NCI-H460 (cell line): ENCODE data around the gene PGC. TPM values are rescaled to one million over a fixed set of nuclear protein-coding genes. Genes with fewer than 3 reads are reported as not detected.

Source experiments
- DNase-seq: peaks from one replicate; pipeline ENCODE4 v3.0.0-alpha.2; 2016; ENCODE audit warnings: low read depth; ENCODE audit errors: extremely low read depth
- total RNA-seq: library from RNA; depleted of rRNA; stranded (reverse); fragments of >200 nt; shearing (Covaris generic); gene quantifications from 2 replicates; pipeline ENCODE4 v1.2.3, GENCODE V29; 2014

Gene PGC
- total RNA-seq, 1 experiment from 2014 or later: not detected

DNA sequence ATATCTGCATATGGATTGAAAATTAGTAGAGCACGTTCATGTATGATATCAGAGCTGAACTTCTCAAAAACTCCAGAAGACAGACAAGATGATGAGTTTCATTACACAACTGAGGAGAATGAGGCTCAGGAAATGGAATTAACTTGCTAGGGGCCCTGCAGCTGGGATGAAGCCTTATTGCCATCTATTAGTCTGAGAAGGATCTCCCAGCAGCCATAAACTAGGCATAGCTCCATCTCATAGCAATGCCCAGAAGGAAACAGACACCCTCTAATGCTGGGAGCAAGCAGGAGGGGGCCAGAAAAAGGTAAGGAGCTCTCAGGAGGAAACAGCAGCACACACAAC lies 29.8 kb downstream of the PGC start:
- no peak for DNase-seq

DNA sequence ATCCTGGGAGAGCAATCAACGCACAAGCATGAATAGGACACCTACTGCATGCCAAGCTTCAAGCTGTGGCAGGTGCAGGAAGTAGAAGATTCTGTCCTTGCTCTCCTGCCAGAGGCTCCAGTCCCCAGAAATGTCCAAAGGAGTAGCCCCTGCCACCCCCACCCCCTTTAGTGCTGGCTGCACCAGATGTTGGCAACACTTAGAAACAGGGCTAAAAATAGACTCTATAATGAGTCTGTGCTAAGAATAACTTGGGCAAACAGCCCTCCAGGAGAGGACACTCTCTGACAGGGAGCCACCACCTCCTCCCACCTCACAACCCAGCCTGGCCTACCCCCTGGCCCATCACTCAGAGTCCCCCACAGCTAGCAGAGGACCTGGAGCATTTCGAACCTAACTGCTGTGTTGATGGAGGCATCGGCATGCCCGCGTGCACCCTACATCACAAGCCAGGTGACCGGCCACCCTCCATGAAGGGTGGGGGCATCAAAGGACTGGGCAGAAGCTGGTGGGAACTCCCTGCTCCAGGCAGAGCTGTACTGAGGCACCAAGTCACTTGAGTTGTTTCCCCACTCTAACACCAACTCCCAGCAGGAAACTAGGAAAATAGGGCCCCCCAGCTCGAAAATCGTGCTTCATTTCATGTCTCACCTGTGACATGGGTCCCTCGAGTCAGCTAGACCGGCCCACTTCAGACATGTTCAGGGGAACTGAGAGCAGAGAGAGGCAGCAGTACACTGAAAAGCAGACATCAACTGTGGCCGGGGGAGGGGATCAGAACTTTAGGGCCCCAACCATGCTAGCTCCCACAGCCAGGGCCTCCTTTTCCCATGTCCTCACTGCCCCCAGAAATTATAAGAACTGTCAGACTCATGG lies 30.4 kb downstream of the PGC start:
- DNase-seq: no peak

DNA sequence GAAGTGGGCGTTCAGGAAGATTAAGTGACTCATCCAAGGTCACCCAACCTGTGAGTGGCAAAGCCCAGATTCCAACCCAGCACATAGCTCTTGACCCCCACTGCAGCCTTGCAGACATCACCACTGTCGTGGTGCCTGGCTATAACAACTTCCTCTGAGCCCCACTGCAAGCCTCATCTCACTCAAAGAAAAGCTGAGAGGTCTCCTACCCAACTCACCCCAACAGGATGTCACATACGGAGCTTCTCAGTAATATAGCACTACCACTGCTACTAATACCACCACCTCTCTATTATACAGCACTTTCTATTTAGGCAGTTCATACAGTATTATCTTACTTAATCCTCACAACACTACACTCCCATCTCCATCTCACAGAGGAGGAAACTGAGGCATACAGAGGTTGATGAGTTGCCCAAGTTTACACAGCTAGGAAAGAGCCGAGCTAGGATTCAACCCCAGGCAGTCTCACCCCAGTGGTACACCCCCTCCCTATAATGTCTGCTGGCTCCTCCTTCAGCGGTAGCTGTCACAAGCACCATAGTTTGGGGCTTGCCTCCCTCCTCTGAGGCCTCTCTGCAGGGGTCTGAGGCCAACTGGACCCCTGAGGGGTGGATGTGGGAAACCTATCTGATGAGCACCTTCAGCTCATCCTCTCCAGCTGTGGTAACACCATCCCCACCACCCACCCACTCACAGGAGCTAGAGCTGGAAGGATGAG lies 31.2 kb downstream of the PGC start:
- DNase-seq: no peak

DNA sequence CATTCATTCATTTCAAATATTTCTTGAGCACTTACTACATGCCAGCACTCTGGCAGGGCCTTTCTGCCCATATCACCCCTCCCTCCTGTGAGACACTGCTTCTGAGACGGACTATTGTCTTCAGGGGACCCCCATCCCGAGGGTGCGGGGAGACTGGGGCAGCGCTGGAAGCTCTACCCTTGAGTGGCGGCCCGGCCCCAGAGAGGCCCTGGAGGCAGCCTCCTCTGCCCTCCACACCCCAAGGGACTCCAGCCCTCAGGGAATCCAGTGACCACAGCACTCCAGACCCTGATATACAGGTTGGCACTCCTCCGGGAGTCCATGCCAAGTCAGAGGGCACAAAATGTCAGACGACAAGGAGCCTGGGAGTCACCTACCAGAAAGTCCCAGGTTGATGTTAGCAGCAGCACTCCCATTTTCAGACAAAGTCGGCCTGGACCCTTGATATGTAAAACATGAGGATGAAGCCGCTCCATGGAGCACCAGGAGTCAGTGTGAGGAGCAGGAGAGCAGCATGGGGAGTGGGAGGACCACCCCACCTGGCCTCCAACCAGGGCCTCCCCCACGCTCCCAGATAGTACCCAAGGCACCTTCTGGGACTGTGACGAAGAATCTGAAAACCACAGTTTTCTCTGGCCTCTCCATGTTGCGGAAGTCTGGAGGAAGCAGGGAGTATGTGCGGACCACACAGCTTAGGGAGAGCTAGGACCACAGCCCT lies 32.5 kb downstream of the PGC start:
- no peak for DNase-seq

DNA sequence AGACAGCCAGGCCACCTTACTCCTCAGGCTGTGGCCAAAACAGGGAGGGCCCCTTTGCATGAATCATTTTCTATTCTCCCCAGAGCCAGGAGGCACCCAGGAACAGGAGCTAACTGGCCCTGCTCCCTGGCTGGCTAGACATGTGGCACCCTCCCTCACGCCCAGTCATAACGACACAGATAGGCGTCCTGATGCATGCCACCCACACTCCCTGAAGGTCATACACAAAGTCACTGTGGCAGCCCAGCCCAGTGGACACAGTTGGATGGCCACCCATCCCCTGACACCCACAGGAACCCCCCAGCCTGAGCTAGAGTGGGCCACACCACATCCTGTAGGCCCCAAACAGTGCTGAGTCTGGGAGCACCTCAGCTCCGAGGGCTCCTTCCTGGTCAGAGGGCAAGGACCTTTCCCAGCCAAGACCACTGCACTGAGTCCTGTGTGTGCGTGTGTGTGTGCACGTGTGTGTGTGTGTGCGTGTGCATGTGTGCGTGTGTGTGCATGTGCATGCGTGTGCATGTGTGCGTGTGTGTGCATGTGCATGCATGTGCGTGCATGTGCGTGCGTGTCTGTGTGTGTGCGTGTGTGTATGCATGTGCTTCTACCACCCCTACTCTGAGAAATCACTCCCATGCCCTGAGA lies 33.4 kb downstream of the PGC start:
- DNase-seq: no peak

DNA sequence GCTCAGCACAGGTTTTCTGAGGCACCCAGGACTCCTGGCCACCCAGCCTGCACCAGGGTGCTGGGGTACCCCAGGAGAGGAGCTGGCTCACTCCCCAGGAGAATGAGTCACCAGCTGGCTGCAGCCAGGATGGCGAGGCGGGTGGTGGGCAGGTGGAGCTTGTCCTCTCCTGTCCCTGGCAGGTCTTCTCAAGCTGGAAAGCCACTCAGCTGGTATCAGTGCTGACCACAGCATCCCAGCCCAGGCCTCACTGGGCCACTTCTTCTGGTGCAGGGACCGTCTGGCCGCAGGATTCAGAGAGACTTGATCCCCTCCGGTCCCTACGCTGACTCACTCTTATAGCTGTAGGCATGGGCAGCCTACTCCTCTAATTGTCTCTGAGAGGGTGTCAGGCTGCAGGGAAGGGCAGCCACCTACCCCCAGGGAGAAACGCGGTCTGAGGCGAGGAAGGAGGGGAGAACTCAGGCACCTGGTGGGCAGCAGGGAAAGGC lies 34.0 kb downstream of the PGC start:
- no peak for DNase-seq

DNA sequence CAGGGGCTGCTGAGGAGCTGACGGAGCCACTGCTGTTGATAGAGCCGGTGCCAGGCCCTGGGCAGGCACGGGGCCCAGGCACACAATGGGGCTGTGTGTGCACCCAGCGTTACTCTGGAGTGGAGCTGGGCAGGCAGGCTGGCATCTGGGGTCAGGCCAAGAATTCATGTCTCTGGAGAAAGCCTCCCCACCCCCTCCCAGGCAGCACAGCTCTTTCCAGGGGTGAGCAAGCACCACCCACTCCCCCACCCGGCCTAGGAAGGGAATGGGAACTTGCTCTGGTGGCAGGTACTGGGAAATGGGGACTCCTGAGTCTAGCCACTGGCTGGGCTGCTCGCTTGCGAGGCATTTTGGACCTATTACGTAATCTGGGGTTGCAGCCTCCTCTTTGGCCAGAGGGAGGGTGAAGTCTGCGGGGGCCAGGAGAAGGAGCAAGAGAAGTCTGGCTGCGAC lies 34.5 kb downstream of the PGC start:
- no peak for DNase-seq

DNA sequence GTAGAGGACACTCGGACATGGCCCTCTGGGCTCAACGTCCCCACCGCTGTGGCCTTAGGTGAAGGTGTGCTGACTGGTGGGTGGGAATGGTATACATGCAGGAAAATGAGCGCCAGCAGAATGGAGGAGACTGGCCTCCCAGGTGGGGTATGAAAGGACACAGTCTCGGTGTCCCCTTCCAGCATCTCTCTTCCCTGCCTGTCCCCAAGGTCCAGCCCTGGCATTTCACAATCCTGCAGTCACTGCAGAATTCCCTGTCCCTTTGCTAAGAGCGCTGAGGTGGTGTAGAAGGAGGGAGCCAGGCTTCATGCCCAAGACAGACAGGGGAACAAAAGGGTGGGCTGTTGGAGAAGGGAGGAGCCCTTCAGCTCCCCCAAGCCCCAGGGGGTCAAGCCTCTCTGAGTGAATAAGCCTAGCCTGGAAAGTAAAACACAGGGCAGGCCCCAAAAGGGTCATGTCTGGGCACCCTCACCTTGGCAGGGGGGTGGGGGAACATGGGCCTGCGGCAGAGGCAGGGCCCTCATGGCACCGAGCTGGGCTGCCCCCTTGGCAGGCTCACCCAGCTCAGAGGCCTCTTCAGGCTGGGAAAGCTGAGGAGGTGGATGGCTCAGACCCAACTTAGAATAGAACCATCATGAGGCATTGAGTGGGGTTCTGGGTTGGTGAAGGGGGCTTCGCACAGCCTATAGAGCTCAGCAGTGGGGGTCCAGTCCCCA lies 35.7 kb downstream of the PGC start:
- DNase-seq: no peak

DNA sequence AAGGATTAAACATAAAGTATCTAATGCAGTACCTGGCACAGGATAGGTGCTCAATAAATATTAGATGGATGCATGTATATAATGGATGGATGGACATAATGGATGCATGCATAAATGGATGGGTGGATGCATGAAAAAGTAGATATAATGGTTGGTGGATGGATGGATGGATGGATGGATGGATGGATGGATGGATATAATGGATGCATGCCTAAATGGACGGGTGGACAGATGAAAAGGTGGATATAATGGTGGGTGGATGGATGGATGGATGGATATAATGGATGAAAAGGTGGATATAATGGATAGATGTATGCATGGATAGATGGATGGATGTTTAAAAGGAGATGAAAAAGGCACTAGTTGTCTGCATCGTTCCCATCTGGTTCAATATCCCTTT lies 37.8 kb downstream of the PGC start:
- DNase-seq: no peak

DNA sequence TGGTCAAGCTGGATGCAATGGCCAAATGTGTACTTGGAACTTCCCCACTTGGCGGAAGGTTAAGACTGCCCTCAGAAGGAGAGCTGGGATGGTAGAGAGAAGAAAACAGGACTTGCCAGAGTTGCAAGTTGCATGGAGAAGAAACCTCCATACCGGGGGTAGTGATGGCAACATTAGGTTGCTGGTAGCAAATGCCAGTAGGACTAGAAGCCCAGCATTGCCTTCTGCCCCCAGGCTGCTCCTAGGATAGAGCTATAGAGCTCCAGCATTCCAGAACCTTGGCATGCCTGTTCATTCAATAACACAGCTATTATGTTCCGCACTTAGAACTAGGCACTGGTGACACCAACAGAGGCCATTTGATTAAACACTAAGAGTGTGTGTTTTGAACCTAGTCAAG lies 38.3 kb downstream of the PGC start:
- DNase-seq: no peak

DNA sequence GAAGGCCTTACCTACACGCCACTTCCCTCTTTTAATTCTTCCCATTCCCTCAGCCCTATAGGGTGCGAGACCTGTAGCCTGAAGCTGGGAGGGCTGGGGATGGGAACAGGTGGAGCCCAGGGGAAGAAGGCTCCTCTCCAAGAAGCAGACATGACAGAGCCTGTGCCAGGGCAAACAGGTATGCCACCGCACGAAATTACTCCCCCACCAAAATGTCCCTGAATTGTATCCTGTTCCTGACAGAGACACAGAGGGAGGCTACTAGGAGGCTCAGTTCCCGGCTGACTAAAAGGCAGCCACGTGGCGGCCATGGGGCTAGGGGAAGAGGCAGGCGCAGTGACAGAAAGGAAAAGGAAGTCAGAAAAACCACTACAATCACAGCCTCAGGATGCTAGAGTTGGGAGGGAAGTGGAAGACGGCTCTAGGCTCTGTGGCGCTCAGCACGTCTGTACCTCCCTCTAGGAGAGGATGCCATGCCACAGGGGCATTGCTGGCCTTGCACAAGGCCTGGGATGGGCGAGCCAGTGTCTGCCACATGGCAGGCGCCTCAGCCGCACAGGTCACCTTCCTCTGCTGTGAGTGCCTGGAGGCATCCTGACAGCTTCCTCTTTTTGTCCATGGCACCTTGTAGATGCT lies 39.5 kb downstream of the PGC start:
- no peak for DNase-seq

DNA sequence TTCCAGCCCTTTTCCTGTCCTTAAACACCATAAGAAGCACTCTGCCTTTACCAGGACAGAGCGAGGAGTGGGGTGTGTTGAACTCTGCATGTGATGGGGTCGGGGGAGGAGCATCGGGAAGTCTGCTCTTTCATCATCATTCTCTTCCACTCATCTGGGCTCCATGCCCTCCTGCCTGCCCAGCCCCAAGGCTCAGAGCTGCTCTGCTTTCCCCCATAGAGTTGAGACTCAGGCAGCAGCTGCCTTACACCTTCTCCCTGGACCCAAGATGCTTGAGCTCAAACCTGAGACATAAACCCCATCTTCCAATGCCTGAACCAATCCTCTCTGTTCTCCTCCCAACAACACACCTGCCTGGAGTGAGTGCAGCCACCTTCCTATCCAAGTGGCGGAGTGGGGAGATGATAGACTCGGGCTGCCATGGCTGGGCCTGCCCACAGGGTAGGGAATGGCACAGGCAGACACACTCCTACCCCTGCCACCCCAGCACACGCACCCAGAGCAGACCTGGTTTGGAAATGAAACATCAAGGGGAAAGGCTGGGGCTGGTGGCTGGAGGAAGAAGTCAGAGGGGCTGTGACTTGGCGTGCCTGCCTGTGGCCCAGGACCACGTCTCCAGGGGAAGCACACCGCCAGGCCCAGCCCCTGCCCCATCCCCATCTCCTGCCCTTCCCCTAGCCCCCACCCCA lies 40.2 kb downstream of the PGC start:
- DNase-seq: no peak

DNA sequence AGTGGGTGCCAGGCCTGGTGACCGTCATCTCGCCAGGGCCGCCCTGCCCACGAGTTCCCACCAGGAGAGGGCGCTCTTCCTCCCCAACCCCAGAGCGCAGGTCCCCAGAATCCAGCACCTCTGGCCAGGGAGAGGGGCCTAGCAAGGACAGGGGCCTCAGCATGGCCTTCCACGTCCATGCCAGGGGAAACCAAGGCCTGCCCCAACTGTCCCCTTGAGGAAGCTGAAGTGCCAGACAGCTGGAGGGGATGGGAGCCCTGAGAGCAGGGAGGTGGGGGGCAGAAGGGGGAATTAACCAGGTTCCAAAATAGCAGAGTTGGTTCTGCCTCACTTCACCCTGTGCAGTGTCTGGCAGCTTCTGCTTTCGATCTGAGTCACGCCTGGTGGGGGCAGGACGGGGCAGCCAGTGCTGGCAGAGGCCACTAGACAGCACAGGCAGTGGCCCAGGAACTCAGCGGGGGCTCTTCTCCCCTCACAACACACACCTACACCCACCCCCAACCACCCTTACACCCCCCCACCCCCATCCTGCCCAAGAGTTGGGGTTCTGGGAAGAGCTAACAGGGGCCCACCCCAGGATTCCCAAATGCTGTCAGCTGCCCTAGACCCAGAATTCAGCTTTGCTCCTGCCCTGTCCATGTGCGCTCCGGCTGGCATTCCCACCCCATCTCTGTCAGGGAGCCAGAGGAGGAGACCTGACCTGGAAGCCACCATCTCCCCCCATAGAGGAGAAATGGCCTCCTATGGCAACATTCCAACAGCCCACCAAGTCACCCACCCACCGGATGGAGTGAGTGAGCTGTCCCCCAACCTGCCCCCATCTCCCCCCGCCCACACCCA lies 41.0 kb downstream of the PGC start:
- peak; percentile 49 for DNase-seq

DNA sequence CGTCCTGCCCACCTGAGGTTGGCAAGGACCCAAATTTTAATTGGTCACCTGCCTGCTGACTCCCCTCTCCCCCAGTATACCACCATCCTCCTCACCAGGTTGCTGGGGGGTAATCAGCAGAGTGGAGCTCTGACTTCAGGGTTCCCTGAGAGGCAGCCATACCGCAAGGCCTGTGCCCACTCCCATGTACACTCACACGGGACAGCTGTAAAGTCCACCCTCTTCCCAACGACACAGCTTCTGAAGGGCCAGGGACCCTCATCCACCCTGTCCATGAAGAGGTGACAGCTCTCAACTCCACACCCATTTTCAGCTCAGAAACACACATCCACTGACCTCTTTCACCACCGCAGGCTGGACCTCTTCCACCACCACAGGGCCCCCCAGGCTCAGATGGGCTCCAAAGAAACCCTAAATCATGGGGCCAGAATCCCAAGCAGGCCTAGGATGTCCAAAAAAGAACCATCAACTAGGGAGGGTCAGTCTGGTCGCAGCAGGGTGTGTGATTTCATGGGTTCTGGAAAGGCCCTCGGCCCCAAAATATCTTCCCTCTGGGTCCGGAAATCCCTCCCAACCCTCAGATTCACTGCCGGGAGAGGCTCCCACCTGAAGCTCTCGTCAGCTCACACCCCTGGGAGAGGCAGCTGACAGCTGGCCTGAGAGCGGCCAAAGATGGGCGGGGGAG lies 41.7 kb downstream of the PGC start:
- DNase-seq: no peak

DNA sequence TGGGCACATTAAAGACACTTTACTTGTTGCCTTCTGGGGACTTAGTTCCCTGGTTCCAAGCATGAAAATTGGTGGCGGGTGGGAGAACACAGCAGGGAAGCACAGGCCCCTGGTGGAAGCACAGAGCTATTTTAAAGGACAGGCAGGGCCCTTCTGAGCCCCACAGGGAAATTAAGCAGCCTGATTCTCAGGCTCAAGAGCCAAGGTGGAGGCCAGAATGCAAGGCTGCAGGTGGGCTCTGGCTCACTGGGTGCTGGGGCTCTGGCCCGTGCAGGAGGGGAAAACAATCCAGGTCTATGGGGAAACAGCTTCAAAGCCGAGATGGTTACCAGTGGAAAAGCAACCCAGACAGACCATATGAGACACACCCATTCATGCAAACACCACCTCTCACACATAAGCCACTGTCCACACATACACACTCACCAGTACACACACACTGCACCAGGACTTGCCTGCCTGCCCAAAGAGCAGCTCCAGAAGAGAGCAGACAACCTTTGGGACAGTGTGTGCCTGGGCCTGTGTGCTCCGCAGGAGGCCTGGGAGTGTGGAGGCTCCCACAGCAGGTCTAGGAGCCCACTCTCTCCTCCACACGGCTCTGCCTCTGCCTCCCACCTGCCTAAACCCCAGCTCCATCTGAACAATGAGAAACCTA lies 42.4 kb downstream of the PGC start:
- no peak for DNase-seq

DNA sequence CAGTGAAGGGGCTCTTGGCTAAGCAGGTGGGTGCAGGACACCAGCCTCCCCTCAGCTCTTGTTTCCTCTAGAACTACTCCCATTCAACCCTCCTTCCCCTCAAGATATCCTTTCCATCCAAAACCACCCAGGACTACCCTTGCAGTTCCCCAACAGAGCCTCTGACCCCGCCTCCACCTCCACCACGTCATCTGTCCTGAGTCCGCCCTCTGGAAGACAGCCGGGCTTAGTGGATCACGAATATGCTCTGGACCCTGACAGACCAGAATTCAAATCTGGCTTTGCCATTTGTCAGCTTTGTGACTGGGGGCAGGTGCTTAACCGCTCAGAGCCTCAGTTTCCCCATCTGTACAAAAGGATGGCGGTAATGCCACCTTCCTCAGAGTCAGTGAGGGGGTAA lies 43.2 kb downstream of the PGC start:
- no peak for DNase-seq
